Neutrophil (primary cell): ENCODE measurements around the gene KCNC1.

Source experiments
- H3K27ac ChIP-seq: fragments of 200-600 bp; sonication (generic); 2 replicates; pipeline ENCODE4 v1.5.1; 2016; ENCODE audit warnings: mild to moderate bottlenecking, moderate library complexity
- H3K27me3 ChIP-seq: fragments of 200-600 bp; sonication (generic); 2 replicates; pipeline ENCODE4 v1.6.0; 2016; ENCODE audit warnings: mild to moderate bottlenecking
- H3K36me3 ChIP-seq: fragments of 200-600 bp; sonication (generic); 2 replicates; pipeline ENCODE4 v1.5.1; 2017
- H3K4me1 ChIP-seq, 2 experiments: fragments of 200-600 bp in 1 of 2; sonication (generic) in 1 of 2; 1 replicate in 1 of 2; 2 replicates in 1 of 2; pipeline versions ENCODE4 v1.5.1 to v1.6.1; 2013 to 2016; ENCODE audit warnings: low read depth in 1 of 2, low read length in 1 of 2, mild to moderate bottlenecking in 1 of 2, moderate library complexity in 1 of 2; ENCODE audit not compliant: control insufficient read depth in 1 of 2, insufficient read depth in 1 of 2
- H3K4me3 ChIP-seq, 2 experiments: fragments of 200-600 bp in 1 of 2; sonication (generic) in 1 of 2; 1 replicate in 1 of 2; 2 replicates in 1 of 2; pipeline ENCODE4 v1.5.1; 2013 to 2016; ENCODE audit warnings: low read depth in 1 of 2, low read length in 1 of 2, mild to moderate bottlenecking in 1 of 2, moderate library complexity in 1 of 2
- H3K9me3 ChIP-seq: fragments of 200-600 bp; sonication (generic); 2 replicates; pipeline ENCODE4 v1.5.1; 2016
- CTCF ChIP-seq: fragments of 200-600 bp; sonication (generic); IDR thresholded peaks from 2 replicates; pipeline ENCODE4 v1.5.1; 2016; ENCODE audit warnings: antibody characterized with exemption

The KCNC1 gene

GRCh38 chr11:17782145-17782544 is 47.6 kb downstream of the KCNC1 start:
- TF ChIP-seq CTCF: no peak
- Histone ChIP-seq H3K36me3 (no peaks in the 10 kb centered on the region), H3K27ac (no peak overlapping the region), H3K9me3 (no peaks in the 10 kb centered on the region), H3K4me1 (no peaks in the 10 kb centered on the region), H3K4me3 (no peak overlapping the region), H3K27me3 (no peaks in the 10 kb centered on the region)

GRCh38 chr11:17782603-17783337 is 48.2 kb downstream of the KCNC1 start:
- H3K9me3 ChIP-seq: no peaks in the 10 kb centered on the region
- no peaks in the 10 kb centered on the region for H3K4me1 ChIP-seq
- H3K36me3 ChIP-seq: no peaks in the 10 kb centered on the region
- no peaks in the 10 kb centered on the region for H3K27me3 ChIP-seq
- H3K27ac ChIP-seq: no peak overlapping the region
- H3K4me3 ChIP-seq: no peak overlapping the region
- no peak for TF ChIP-seq CTCF

- no peaks in the 10 kb centered on the region for H3K9me3 ChIP-seq
- TF ChIP-seq CTCF: no peak
- no peaks in the 10 kb centered on the region for H3K36me3 ChIP-seq
- H3K27ac ChIP-seq: no peak overlapping the region
- no peaks in the 10 kb centered on the region for H3K27me3 ChIP-seq
- H3K4me1 ChIP-seq: no peaks in the 10 kb centered on the region
- no peak overlapping the region for H3K4me3 ChIP-seq
These were observed 49.3 kb downstream of the KCNC1 start for GRCh38 chr11:17783878-17784277.

GRCh38 chr11:17786824-17787525 is 52.4 kb downstream of the KCNC1 start:
- TF ChIP-seq CTCF: no peak
- Histone ChIP-seq H3K4me1 (no peaks in the 10 kb centered on the region), H3K9me3 (no peaks in the 10 kb centered on the region), H3K36me3 (no peaks in the 10 kb centered on the region), H3K27ac (no peak overlapping the region), H3K27me3 (no peaks in the 10 kb centered on the region), H3K4me3 (no peak overlapping the region)

GRCh38 chr11:17788084-17788483 is 53.5 kb downstream of the KCNC1 start:
- TF ChIP-seq CTCF: no peak

More at GRCh38 chr11:17788084-17788483, 53.5 kb downstream of the KCNC1 start:
- Histone ChIP-seq H3K27me3 (no peaks in the 10 kb centered on the region), H3K4me1 (no peaks in the 10 kb centered on the region), H3K27ac (no peak overlapping the region), H3K36me3 (no peaks in the 10 kb centered on the region), H3K9me3 (no peaks in the 10 kb centered on the region), H3K4me3 (no peak overlapping the region)
